Liver (tissue), 9 donors: ENCODE results near the gene HELZ2. TPM values are rescaled to one million over a fixed set of nuclear protein-coding genes. Genes with fewer than 3 reads are reported as not detected.

Experiments used
- DNase-seq: peaks from one replicate; pipeline ENCODE4 v3.0.0-alpha.2; 2017; ENCODE audit warnings: low spot score
- H3K27ac ChIP-seq, 2 donors: one replicate each; pipeline ENCODE4 v1.7.0; 2013; ENCODE audit warnings: inconsistent platforms in 2 of 2, low read length in 2 of 2, control low read depth in 1 of 2, low read depth in 1 of 2, mild to moderate bottlenecking in 1 of 2
- H3K27me3 ChIP-seq, 4 donors: one replicate each; pipeline versions ENCODE4 v1.6.1 to v1.7.0; 2013; ENCODE audit warnings: low read length in 3 of 4, inconsistent platforms in 1 of 4, mild to moderate bottlenecking in 1 of 4, moderate library complexity in 1 of 4; ENCODE audit not compliant: control insufficient read depth in 4 of 4, insufficient read depth in 4 of 4
- H3K36me3 ChIP-seq, 4 donors: one replicate each; pipeline versions ENCODE4 v1.6.1 to v1.7.0; 2013; ENCODE audit warnings: low read length in 3 of 4, mild to moderate bottlenecking in 3 of 4, low read depth in 1 of 4, moderate library complexity in 1 of 4; ENCODE audit not compliant: control insufficient read depth in 4 of 4, insufficient read depth in 3 of 4
- H3K4me1 ChIP-seq, 4 donors: one replicate each; pipeline versions ENCODE4 v1.6.1 to v1.7.0; 2013; ENCODE audit warnings: low read length in 3 of 4, mild to moderate bottlenecking in 3 of 4, moderate library complexity in 1 of 4; ENCODE audit not compliant: control insufficient read depth in 4 of 4, insufficient read depth in 4 of 4
- H3K4me3 ChIP-seq, 3 donors: one replicate each; pipeline versions ENCODE4 v1.6.1 to v1.7.0; 2013; ENCODE audit warnings: low read length in 3 of 3, control low read depth in 1 of 3, low read depth in 1 of 3, mild to moderate bottlenecking in 1 of 3
- H3K9ac ChIP-seq, 2 donors: one replicate each; pipeline ENCODE4 v1.7.0; 2013; ENCODE audit warnings: low read length in 2 of 2, mild to moderate bottlenecking in 2 of 2, moderate library complexity in 2 of 2, control low read depth in 1 of 2, low read depth in 1 of 2
- H3K9me3 ChIP-seq, 4 donors: one replicate each; pipeline versions ENCODE4 v1.6.1 to v1.7.0; 2013; ENCODE audit warnings: low read length in 3 of 4; ENCODE audit not compliant: control insufficient read depth in 4 of 4
- ATF3 ChIP-seq: IDR thresholded peaks from 2 replicates; pipeline ENCODE4 v1.6.1; 2016; ENCODE audit warnings: antibody characterized with exemption
- CTCF ChIP-seq: fragments of 150-350 bp; IDR thresholded peaks from 2 replicates; pipeline ENCODE4 v1.5.1; 2017; ENCODE audit warnings: improper control_type of control experiment, low read depth, low read length; ENCODE audit not compliant: missing input control
- EGR1 ChIP-seq, 2 donors: IDR thresholded peaks; 2 replicates each; pipeline ENCODE4 v1.6.1; 2016 to 2018; ENCODE audit warnings: antibody characterized with exemption in 2 of 2, low read depth in 2 of 2
- FOXA2 ChIP-seq: IDR thresholded peaks from 2 replicates; pipeline ENCODE4 v1.6.1; 2016; ENCODE audit warnings: antibody characterized with exemption
- HNF4A ChIP-seq, 2 donors: conservative IDR thresholded peaks; 2 replicates each; pipeline ENCODE4 v1.6.1; 2016; ENCODE audit warnings: antibody characterized with exemption in 2 of 2, mild to moderate bottlenecking in 2 of 2
- HNF4G ChIP-seq: IDR thresholded peaks from 2 replicates; pipeline ENCODE4 v1.6.1; 2016; ENCODE audit warnings: antibody characterized with exemption
- JUND ChIP-seq, 2 donors: IDR thresholded peaks; 2 replicates each; pipeline ENCODE4 v1.6.1; 2016; ENCODE audit warnings: antibody characterized with exemption in 2 of 2
- MAX ChIP-seq: IDR thresholded peaks from 2 replicates; pipeline ENCODE4 v1.6.1; 2016; ENCODE audit warnings: antibody characterized with exemption
- NR2F2 ChIP-seq: IDR thresholded peaks from 2 replicates; pipeline ENCODE4 v1.6.1; 2016; ENCODE audit warnings: antibody characterized with exemption
- RAD21 ChIP-seq, 2 donors: IDR thresholded peaks; 2 replicates each; pipeline ENCODE4 v1.6.1; 2016; ENCODE audit warnings: antibody characterized with exemption in 2 of 2, mild to moderate bottlenecking in 2 of 2
- REST ChIP-seq: IDR thresholded peaks from 2 replicates; pipeline ENCODE4 v1.6.1; 2016; ENCODE audit warnings: antibody characterized with exemption, mild to moderate bottlenecking
- RXRA ChIP-seq, 2 donors: IDR thresholded peaks; 2 replicates each; pipeline ENCODE4 v1.6.1; 2017 to 2018; ENCODE audit warnings: antibody characterized with exemption in 2 of 2, mild to moderate bottlenecking in 1 of 2
- SP1 ChIP-seq: IDR thresholded peaks from 2 replicates; pipeline ENCODE4 v1.6.1; 2018; ENCODE audit warnings: antibody characterized with exemption, mild to moderate bottlenecking
- TAF1 ChIP-seq: conservative IDR thresholded peaks from 2 replicates; pipeline ENCODE4 v1.6.1; 2016; ENCODE audit warnings: antibody characterized with exemption, mild to moderate bottlenecking
- YY1 ChIP-seq: IDR thresholded peaks from 2 replicates; pipeline ENCODE4 v1.6.1; 2016; ENCODE audit warnings: antibody characterized with exemption, mild to moderate bottlenecking
- ZBTB33 ChIP-seq: IDR thresholded peaks from 2 replicates; pipeline ENCODE4 v1.6.1; 2016; ENCODE audit warnings: antibody characterized with exemption
- WGBS: extraction: QIAGEN DNeasy Blood & Tissue Kit; methylation state at CpG from one replicate; pipeline ENCODE4 v1.1.7; 2013; 5-methylcytosine and 5-hydroxymethylcytosine counted together
- polyA plus RNA-seq, 2 donors: library from polyadenylated mRNA; stranded (reverse) in 1 of 2; unstranded in 1 of 2; fragments of 200-250 nt in 1 of 2; fragments of >200 nt in 1 of 2; fragmentation: Nextera tagmentation in 1 of 2; extraction: Ambion mirVana in 1 of 2; gene quantifications; one replicate each; pipeline versions ENCODE4 v1.2.1 to v1.2.3, GENCODE V29; 2013 to 2015
- total RNA-seq, 2 donors: library from RNA; depleted of rRNA; stranded (reverse); fragments of >200 nt; gene quantifications; one replicate each; pipeline ENCODE4 v1.2.3, GENCODE V29; 2014
- donor health status: healthy.
- donor health status: healthy.
- donor health status: healthy.
- donor health status: healthy.
- donor health status: healthy.

The HELZ2 gene
- total and polyA plus RNA-seq, 4 donors = 3.7 to 26.6 (median 15.5) TPM

- TF ChIP-seq REST = no peak
- TF ChIP-seq HNF4A (conservative IDR thresholded peaks at IDR 0.05) = no peak
- TF ChIP-seq TAF1 = no peak
Measured at GRCh38 chr20:63568986-63569949, 4.8 kb downstream of the HELZ2 start (continued).

GRCh38 chr20:63568170-63568981 lies 5.7 kb downstream of the HELZ2 start:
- H3K4me3 ChIP-seq = no peak overlapping the region
- no peaks in the 10 kb centered on the region for H3K27me3 ChIP-seq
- peak overlapping the region in 1 of 2 donors; percentile 33 for H3K27ac ChIP-seq
- no peaks in the 10 kb centered on the region for H3K9me3 ChIP-seq
- peaks cover 0 to 29% (median 19%) of the 10 kb centered on the region in 4 donors for H3K36me3 ChIP-seq
- WGBS = 88% methylated on average over 43 of the region's 43 CpGs
- peaks cover 3 to 17% (median 8%) of the 10 kb centered on the region in 4 donors for H3K4me1 ChIP-seq
- no peak for DNase-seq
- H3K9ac ChIP-seq = no peak overlapping the region
- no peak for TF ChIP-seq YY1
- no peak for TF ChIP-seq REST
- TF ChIP-seq FOXA2 = no peak
- TF ChIP-seq MAX = no peak
- no peak for TF ChIP-seq ATF3
- TF ChIP-seq RAD21 (IDR thresholded peaks at IDR 0.05) = no peak
- TF ChIP-seq EGR1 (IDR thresholded peaks at IDR 0.05; ENCODE audit: low read depth in 2 of 2) = no peak
- no peak for TF ChIP-seq RXRA (IDR thresholded peaks at IDR 0.05)
- TF ChIP-seq TAF1 = no peak
- no peak for TF ChIP-seq HNF4A (conservative IDR thresholded peaks at IDR 0.05)
- no peak for TF ChIP-seq HNF4G
- TF ChIP-seq NR2F2 = no peak
- no peak for TF ChIP-seq ZBTB33
- no peak for TF ChIP-seq SP1
- no peak for TF ChIP-seq CTCF
- TF ChIP-seq JUND (IDR thresholded peaks at IDR 0.05) = no peak
